NCI-H1694 treated with DMSO at 0.1 percent for 48 hours (cell line): ENCODE results near the gene CDH23.

ENCODE experiments used
- DNase-seq: peaks from one replicate; lab custom pipeline; 2025; lab: John Stamatoyannopoulos, UW

The CDH23 gene

GRCh38 chr10:71370031-71370430, 26.7 kb upstream of the CDH23 start:
- DNase-seq: no peak

GRCh38 chr10:71371750-71372166, 25.0 kb upstream of the CDH23 start:
- no peak for DNase-seq

GRCh38 chr10:71372882-71373495, 23.7 kb upstream of the CDH23 start:
- no peak for DNase-seq

- DNase-seq: no peak
Observed at GRCh38 chr10:71374481-71375233, 22.1 kb upstream of the CDH23 start.

GRCh38 chr10:71375952-71376351, 20.8 kb upstream of the CDH23 start:
- DNase-seq: no peak

- DNase-seq: no peak
Observed at GRCh38 chr10:71378336-71379117, 18.2 kb upstream of the CDH23 start.

- DNase-seq: no peak
Observed at GRCh38 chr10:71379118-71379766, 17.5 kb upstream of the CDH23 start.

- no peak for DNase-seq
Observed at GRCh38 chr10:71380841-71381240, 15.9 kb upstream of the CDH23 start.

GRCh38 chr10:71381611-71382010, 15.1 kb upstream of the CDH23 start:
- DNase-seq: no peak

- DNase-seq: no peak
Observed at GRCh38 chr10:71382028-71382427, 14.7 kb upstream of the CDH23 start.

GRCh38 chr10:71382757-71383156, 14.0 kb upstream of the CDH23 start:
- no peak for DNase-seq

- DNase-seq: peak; percentile 62
Observed at GRCh38 chr10:71383972-71384687, 12.6 kb upstream of the CDH23 start.

GRCh38 chr10:71388171-71388570, 8.5 kb upstream of the CDH23 start:
- DNase-seq: no peak

- no peak for DNase-seq
Observed at GRCh38 chr10:71388583-71389310, 8.0 kb upstream of the CDH23 start.

- no peak for DNase-seq
Observed at GRCh38 chr10:71389768-71390460, 6.8 kb upstream of the CDH23 start.

- DNase-seq: no peak
Observed at GRCh38 chr10:71390461-71390835, 6.3 kb upstream of the CDH23 start.

- no peak for DNase-seq
Observed at GRCh38 chr10:71390921-71391690, 5.6 kb upstream of the CDH23 start.

- DNase-seq: no peak
Observed at GRCh38 chr10:71391701-71392100, 5.0 kb upstream of the CDH23 start.

- DNase-seq: no peak
Observed at GRCh38 chr10:71392292-71392691, 4.4 kb upstream of the CDH23 start.
